Esophagus squamous epithelium (tissue), 5 donors: Measurements from ENCODE around the gene DEXI. TPM values are rescaled to one million over a fixed set of nuclear protein-coding genes. Genes with fewer than 3 reads are reported as not detected.

ENCODE experiments used
- DNase-seq: peaks from one replicate; lab custom pipeline; 2025; lab: John Stamatoyannopoulos, UW
- H3K27ac ChIP-seq, 4 donors: fragments of 200-600 bp; sonication (generic); one replicate each; pipeline ENCODE4 v1.5.1; 2016 to 2019; ENCODE audit warnings: mild to moderate bottlenecking in 1 of 4
- H3K27me3 ChIP-seq, 4 donors: fragments of 200-600 bp; sonication (generic); 1 replicate in 3 of 4; 2 replicates in 1 of 4; pipeline versions ENCODE4 v1.5.1 to v1.6.0; 2017 to 2021; ENCODE audit warnings: antibody characterized with exemption in 1 of 4
- H3K36me3 ChIP-seq, 3 donors: fragments of 200-600 bp; sonication (generic); one replicate each; pipeline ENCODE4 v1.5.1; 2016 to 2019
- H3K4me1 ChIP-seq, 3 donors: fragments of 200-600 bp; sonication (generic); one replicate each; pipeline ENCODE4 v1.5.1; 2017 to 2019
- H3K4me3 ChIP-seq, 4 donors: fragments of 200-600 bp; sonication (generic); 1 replicate in 3 of 4; 2 replicates in 1 of 4; pipeline ENCODE4 v1.5.1; 2016 to 2019; ENCODE audit warnings: mild to moderate bottlenecking in 2 of 4, moderate library complexity in 1 of 4
- H3K9me3 ChIP-seq, 3 donors: fragments of 200-600 bp; sonication (generic); one replicate each; pipeline ENCODE4 v1.5.1; 2016 to 2019
- POLR2A ChIP-seq, 4 donors: fragments of 450-650 bp; IDR thresholded peaks; one replicate each; pipeline ENCODE4 v1.6.1; 2017; ENCODE audit warnings: antibody characterized with exemption in 4 of 4, mild to moderate bottlenecking in 4 of 4, moderate library complexity in 3 of 4
- WGBS, 2 donors: methylation state at CpG; one replicate each; pipeline ENCODE4 v1.1.5; 2018; 5-methylcytosine and 5-hydroxymethylcytosine counted together
- intact Hi-C: fragments of 100-400 bp; cut with DNase I; formaldehyde crosslinking; loops from one replicate; pipeline ENCODE4 v1.15.0; 2022
- total RNA-seq, 4 donors: library from RNA; depleted of rRNA; stranded (reverse); fragments of >200 nt; gene quantifications; one replicate each; pipeline ENCODE4 v1.1.0, GENCODE V29; 2016
- TF ChIP-seq, protein P1 (sequence below), 6 experiments: fragments of 450-650 bp in 4 of 6; fragments of 200-600 bp in 2 of 6; sonication (generic) in 2 of 6; IDR thresholded peaks; one replicate each; pipeline ENCODE4 v1.5.1; 2016 to 2019; ENCODE audit warnings: antibody characterized with exemption in 6 of 6, mild to moderate bottlenecking in 4 of 6, moderate library complexity in 4 of 6
- donor health status: DM: yes; HTN: yes; CAD: no.

DEXI gene
- total RNA-seq, 4 donors from 2014 or later, result 22.6 to 60.1 (median 28.4) TPM

DNA sequence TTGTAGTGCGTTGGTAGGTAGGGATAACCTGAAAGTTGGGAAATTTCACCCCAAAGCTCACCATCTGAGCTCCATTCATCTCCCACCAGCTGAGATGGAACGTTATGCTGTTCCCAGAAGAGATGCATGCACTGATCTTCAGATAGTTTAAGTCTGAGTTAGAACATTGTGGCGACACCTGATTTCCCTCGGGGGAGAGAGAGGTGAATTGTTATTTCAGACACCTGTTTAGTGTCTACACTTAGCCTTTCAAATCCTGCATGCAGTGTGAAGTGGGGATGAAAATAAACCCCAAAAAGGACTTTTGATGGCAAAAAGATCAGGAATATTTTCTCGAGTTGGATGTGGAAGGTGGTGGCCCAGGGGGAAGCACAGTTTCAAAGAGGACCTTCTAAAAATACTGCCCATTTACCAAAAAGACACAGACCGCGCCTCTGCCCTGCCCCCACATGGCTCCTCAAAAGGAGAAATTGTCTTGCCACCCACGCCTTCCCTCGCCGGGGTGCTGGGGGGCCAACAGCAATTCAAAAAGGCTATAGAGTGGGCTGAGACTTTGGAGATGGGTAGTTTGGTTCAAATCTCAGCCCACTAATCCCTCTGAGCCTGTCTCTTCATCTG is 53.8 kb downstream of the DEXI start:
- intact Hi-C loops, result no loop called here
- Histone ChIP-seq H3K27me3 (no peaks in the 10 kb centered on the region), H3K9me3 (no peaks in the 10 kb centered on the region), H3K36me3 (no peaks in the 10 kb centered on the region), H3K4me1 (peaks cover 3 to 23% (median 12%) of the 10 kb centered on the region in 3 donors), H3K4me3 (no peak overlapping the region), H3K27ac (no peak overlapping the region)
- DNase-seq, result no peak
- no peak for TF ChIP-seq POLR2A (IDR thresholded peaks at IDR 0.05)
- TF ChIP-seq, protein P1, sequence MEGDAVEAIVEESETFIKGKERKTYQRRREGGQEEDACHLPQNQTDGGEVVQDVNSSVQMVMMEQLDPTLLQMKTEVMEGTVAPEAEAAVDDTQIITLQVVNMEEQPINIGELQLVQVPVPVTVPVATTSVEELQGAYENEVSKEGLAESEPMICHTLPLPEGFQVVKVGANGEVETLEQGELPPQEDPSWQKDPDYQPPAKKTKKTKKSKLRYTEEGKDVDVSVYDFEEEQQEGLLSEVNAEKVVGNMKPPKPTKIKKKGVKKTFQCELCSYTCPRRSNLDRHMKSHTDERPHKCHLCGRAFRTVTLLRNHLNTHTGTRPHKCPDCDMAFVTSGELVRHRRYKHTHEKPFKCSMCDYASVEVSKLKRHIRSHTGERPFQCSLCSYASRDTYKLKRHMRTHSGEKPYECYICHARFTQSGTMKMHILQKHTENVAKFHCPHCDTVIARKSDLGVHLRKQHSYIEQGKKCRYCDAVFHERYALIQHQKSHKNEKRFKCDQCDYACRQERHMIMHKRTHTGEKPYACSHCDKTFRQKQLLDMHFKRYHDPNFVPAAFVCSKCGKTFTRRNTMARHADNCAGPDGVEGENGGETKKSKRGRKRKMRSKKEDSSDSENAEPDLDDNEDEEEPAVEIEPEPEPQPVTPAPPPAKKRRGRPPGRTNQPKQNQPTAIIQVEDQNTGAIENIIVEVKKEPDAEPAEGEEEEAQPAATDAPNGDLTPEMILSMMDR (IDR thresholded peaks at IDR 0.05), result no peak
- 63 to 69% methylated on average over 10 of the region's 10 CpGs for WGBS, 2 donors

DNA sequence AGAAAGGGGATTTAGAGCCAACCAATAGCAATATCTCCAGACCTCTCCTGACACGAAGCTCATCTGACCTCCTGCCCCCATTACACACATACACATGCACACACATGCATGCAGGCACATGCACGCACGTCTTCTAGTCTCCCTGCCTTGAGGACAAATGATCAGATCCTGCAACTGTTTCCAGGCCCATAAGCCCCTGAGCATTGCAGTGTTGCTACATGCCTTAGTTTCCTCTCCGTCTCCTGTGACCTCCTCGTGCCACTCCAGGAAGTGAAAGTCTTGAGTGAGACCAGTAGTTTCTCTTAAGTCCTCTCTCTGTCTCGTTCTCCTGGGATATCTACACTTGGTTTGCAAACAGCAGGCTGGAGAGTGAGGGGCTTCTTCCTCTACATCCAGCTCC is 57.0 kb downstream of the DEXI start:
- Histone ChIP-seq H3K36me3 (no peaks in the 10 kb centered on the region), H3K4me3 (no peak overlapping the region), H3K9me3 (no peaks in the 10 kb centered on the region), H3K27ac (peak overlapping the region in 2 of 4 donors; percentile 2 to 19), H3K4me1 (peaks cover 10 to 43% (median 20%) of the 10 kb centered on the region in 3 donors), H3K27me3 (peaks cover 0 to 4% (median 0%) of the 10 kb centered on the region in 4 donors)
- WGBS, 2 donors, result 28 to 32% methylated on average over 6 of the region's 6 CpGs
- DNase-seq, result no peak
- TF ChIP-seq, protein P1 (IDR thresholded peaks at IDR 0.05), result no peak
- no peak for TF ChIP-seq POLR2A (IDR thresholded peaks at IDR 0.05)
- intact Hi-C loops, result no loop called here

DNA sequence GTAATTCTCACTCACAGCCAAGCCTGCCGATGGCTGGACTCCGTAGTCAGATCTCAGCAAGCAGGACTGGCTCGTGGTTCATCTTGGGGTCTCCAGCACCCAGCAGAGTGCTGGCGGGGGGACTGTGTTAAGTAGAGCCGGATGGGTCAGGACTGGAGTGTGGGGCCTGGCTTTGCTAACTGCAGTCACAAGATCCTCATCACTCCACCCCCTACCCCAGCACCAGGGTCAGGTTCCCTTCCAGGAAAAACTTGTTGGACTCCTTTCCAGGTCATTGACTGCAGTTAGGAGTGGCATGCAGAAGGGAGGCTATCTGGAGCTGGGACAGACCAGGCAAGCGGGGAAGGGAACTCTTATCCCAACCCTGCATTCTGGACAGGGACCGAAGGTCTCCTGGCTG is 59.3 kb downstream of the DEXI start:
- 87% methylated on average over 4 of the region's 7 CpGs for WGBS, 2 donors
- no peak for DNase-seq
- Histone ChIP-seq H3K4me3 (no peak overlapping the region), H3K36me3 (no peaks in the 10 kb centered on the region), H3K27ac (no peak overlapping the region), H3K27me3 (peaks cover 0 to 20% (median 0%) of the 10 kb centered on the region in 4 donors), H3K4me1 (peaks cover 23 to 65% (median 33%) of the 10 kb centered on the region in 3 donors), H3K9me3 (no peaks in the 10 kb centered on the region)
- no peak for TF ChIP-seq POLR2A (IDR thresholded peaks at IDR 0.05)
- TF ChIP-seq, protein P1 (IDR thresholded peaks at IDR 0.05), result no peak
- intact Hi-C loops, result no loop called here

DNA sequence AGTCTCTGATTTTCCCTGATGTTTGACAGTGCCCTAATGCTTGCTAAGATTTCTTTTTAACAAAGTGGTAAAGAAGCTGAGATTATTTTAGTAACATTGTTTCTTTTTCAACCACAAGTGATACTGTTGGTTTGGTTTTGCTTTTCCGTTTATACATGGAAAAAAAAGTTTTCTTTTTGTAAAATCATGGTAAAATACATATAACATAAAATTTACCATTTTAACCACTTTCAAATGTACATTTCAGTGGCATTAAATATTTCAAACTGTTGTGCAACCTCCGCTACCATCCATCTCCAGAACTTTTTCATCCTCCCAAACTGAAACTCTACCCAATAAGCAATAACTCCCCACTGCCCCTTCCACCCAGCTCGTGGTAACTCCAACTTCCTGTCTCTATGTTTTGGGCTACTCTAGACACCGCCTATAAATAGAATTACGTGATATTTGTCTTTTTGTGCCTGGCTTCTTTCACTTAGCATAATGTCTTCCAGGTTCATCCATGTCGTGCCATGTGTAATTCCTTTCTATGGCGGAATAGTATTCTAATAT is 60.7 kb downstream of the DEXI start:
- 74% methylated on average over 7 of the region's 7 CpGs for WGBS, 2 donors
- TF ChIP-seq, protein P1 (IDR thresholded peaks at IDR 0.05), result no peak
- no peak for TF ChIP-seq POLR2A (IDR thresholded peaks at IDR 0.05)
- peak overlapping the region in 1 of 4 donors; percentile 28 for H3K27ac ChIP-seq
- no peak for DNase-seq
- intact Hi-C loops, result no loop called here
- peaks cover 0 to 32% (median 0%) of the 10 kb centered on the region in 4 donors for H3K27me3 ChIP-seq
- H3K4me1 ChIP-seq, result peaks cover 23 to 74% (median 41%) of the 10 kb centered on the region in 3 donors
- no peaks in the 10 kb centered on the region for H3K9me3 ChIP-seq
- no peak overlapping the region for H3K4me3 ChIP-seq
- H3K36me3 ChIP-seq, result no peaks in the 10 kb centered on the region
